GM23338 (cell line): ENCODE results near the gene AHCYL1. TPM values are rescaled to one million over a fixed set of nuclear protein-coding genes. Genes with fewer than 3 reads are reported as not detected.

ENCODE experiments used
- ATAC-seq: fragments of 200-7000 bp; cut with Tn5 transposase; 3 replicates; pipeline ENCODE4 v1.9.1; 2020
- DNase-seq: peaks from one replicate; pipeline ENCODE4 v3.0.0-alpha.2; 2015; ENCODE audit warnings: low spot score
- H2AFZ ChIP-seq: fragments of 200-600 bp; sonication (generic); 2 replicates; pipeline ENCODE4 v1.8.0; 2016; ENCODE audit warnings: antibody characterized with exemption, mild to moderate bottlenecking, moderate library complexity
- H3F3A ChIP-seq: fragments of 200-600 bp; sonication (generic); replicated peaks from 2 replicates; pipeline ENCODE4 v1.8.0; 2017; ENCODE audit warnings: antibody characterized with exemption, mixed run types, low read depth
- H3K27ac ChIP-seq: fragments of 200-600 bp; sonication (generic); 2 replicates; pipeline ENCODE4 v1.6.1; 2016; ENCODE audit warnings: low read depth
- H3K27me3 ChIP-seq: fragments of 200-600 bp; sonication (generic); 2 replicates; pipeline ENCODE4 v1.8.0; 2016; ENCODE audit warnings: mild to moderate bottlenecking, mixed run types, moderate library complexity; ENCODE audit not compliant: insufficient read depth
- H3K36me3 ChIP-seq: fragments of 200-600 bp; sonication (generic); 2 replicates; pipeline ENCODE4 v1.8.0; 2016; ENCODE audit warnings: mild to moderate bottlenecking; ENCODE audit not compliant: insufficient read depth
- H3K4me1 ChIP-seq: fragments of 200-600 bp; sonication (generic); 2 replicates; pipeline ENCODE4 v1.8.0; 2016; ENCODE audit warnings: mild to moderate bottlenecking, moderate library complexity; ENCODE audit not compliant: insufficient read depth
- H3K4me2 ChIP-seq: fragments of 200-600 bp; sonication (generic); 2 replicates; pipeline ENCODE4 v1.7.1; 2017; ENCODE audit warnings: mixed run types
- H3K4me3 ChIP-seq: fragments of 200-600 bp; sonication (generic); 2 replicates; pipeline ENCODE4 v1.6.1; 2016; ENCODE audit warnings: mixed run types
- H3K79me2 ChIP-seq: fragments of 200-600 bp; sonication (generic); replicated peaks from 2 replicates; pipeline ENCODE4 v1.8.0; 2017; ENCODE audit warnings: mild to moderate bottlenecking; ENCODE audit not compliant: insufficient read depth
- H3K9me2 ChIP-seq: fragments of 200-600 bp; sonication (generic); 2 replicates; pipeline ENCODE4 v1.8.0; 2017; ENCODE audit not compliant: insufficient read depth
- H4K20me1 ChIP-seq: fragments of 200-600 bp; sonication (generic); replicated peaks from 2 replicates; pipeline ENCODE4 v1.8.0; 2017; ENCODE audit warnings: mild to moderate bottlenecking; ENCODE audit not compliant: insufficient read depth
- H3K27ac Mint-ChIP-seq: 2 replicates; pipeline ENCODE4 v1.8.0; 2020; ENCODE audit warnings: inconsistent platforms, mild to moderate bottlenecking, moderate library complexity, mixed read lengths
- H3K27me3 Mint-ChIP-seq: 3 replicates; pipeline ENCODE4 v1.8.0; 2022; ENCODE audit warnings: low read depth, mild to moderate bottlenecking, moderate library complexity, mixed read lengths, inconsistent platforms; ENCODE audit not compliant: insufficient read depth, poor library complexity
- H3K36me3 Mint-ChIP-seq: 3 replicates; pipeline ENCODE4 v1.8.0; 2021; ENCODE audit warnings: low read depth, mild to moderate bottlenecking, inconsistent platforms, moderate library complexity, mixed read lengths
- H3K4me1 Mint-ChIP-seq: 3 replicates; pipeline ENCODE4 v1.8.0; 2020; ENCODE audit warnings: mild to moderate bottlenecking, inconsistent platforms, mixed read lengths
- H3K4me3 Mint-ChIP-seq: 3 replicates; pipeline ENCODE4 v1.8.0; 2021; ENCODE audit warnings: moderate library complexity, mild to moderate bottlenecking, inconsistent platforms, mixed read lengths
- H3K9me3 Mint-ChIP-seq: 3 replicates; pipeline ENCODE4 v1.8.0; 2020; ENCODE audit warnings: moderate library complexity, mild to moderate bottlenecking, inconsistent platforms, mixed read lengths
- CREB1 ChIP-seq: fragments of 250-450 bp; sonication (Bioruptor Pico); IDR thresholded peaks from 2 replicates; pipeline ENCODE4 v1.5.0; 2020; ENCODE audit warnings: low read depth, mild to moderate bottlenecking, moderate library complexity
- CTCF ChIP-seq, 2 experiments: fragments of 200-600 bp in 1 of 2; sonication (generic) in 1 of 2; conservative IDR thresholded peaks; 2 replicates each; pipeline versions ENCODE4 v1.5.1 to v1.6.1; 2016 to 2017; ENCODE audit warnings: antibody characterized with exemption in 2 of 2, low read depth in 2 of 2, mild to moderate bottlenecking in 2 of 2, moderate library complexity in 1 of 2
- ETS1 ChIP-seq: IDR thresholded peaks from 2 replicates; pipeline ENCODE4 v1.6.1; 2016; ENCODE audit warnings: antibody characterized with exemption
- EZH2 ChIP-seq: fragments of 200-600 bp; sonication (generic); IDR thresholded peaks from one replicate; pipeline ENCODE4 v1.8.0; 2017; ENCODE audit warnings: antibody characterized with exemption, mild to moderate bottlenecking, low read depth; ENCODE audit not compliant: unreplicated experiment
- JUNB ChIP-seq: IDR thresholded peaks from one replicate; pipeline ENCODE4 v1.6.1; 2016; ENCODE audit warnings: antibody characterized with exemption; ENCODE audit not compliant: unreplicated experiment
- NANOG ChIP-seq: IDR thresholded peaks from 2 replicates; pipeline ENCODE4 v1.6.1; 2016; ENCODE audit warnings: antibody characterized with exemption, borderline replicate concordance
- POLR2AphosphoS5 ChIP-seq: IDR thresholded peaks from 2 replicates; pipeline ENCODE4 v1.6.1; 2016; ENCODE audit warnings: antibody characterized with exemption, low read depth
- REST ChIP-seq: IDR thresholded peaks from one replicate; pipeline ENCODE4 v1.6.1; 2018; ENCODE audit warnings: antibody characterized with exemption; ENCODE audit not compliant: unreplicated experiment
- STAT1 ChIP-seq: IDR thresholded peaks from one replicate; pipeline ENCODE4 v1.6.1; 2016; ENCODE audit warnings: antibody characterized with exemption; ENCODE audit not compliant: unreplicated experiment
- ZNF114 ChIP-seq: fragments of 250-450 bp; sonication (Bioruptor Pico); IDR thresholded peaks from 2 replicates; pipeline ENCODE4 v1.5.0; 2020; ENCODE audit warnings: mild to moderate bottlenecking, moderate library complexity
- ZNF462 ChIP-seq: fragments of 250-450 bp; sonication (Bioruptor Pico); IDR thresholded peaks from 2 replicates; pipeline ENCODE4 v1.5.0; 2020; ENCODE audit warnings: mild to moderate bottlenecking, moderate library complexity
- long read RNA-seq: library from polyadenylated mRNA; unstranded; transcript quantifications from one replicate; pipeline ENCODE4 v2.0.0, GENCODE V29; 2020; ENCODE audit not compliant: unreplicated experiment
- polyA plus RNA-seq: library from polyadenylated mRNA; unstranded; fragments of >200 nt; fragmentation: Nextera tagmentation; extraction: Ambion mirVana; gene quantifications from 2 replicates; pipeline ENCODE4 v1.2.1, GENCODE V29; 2016
- total RNA-seq: library from RNA; depleted of rRNA; stranded (reverse); fragments of >200 nt; shearing (Covaris generic); gene quantifications from 2 replicates; pipeline ENCODE4 v1.2.3, GENCODE V29; 2014; rRNA removed

AHCYL1 gene
- total RNA-seq, result 60.4 and 63.3 TPM in 2 replicates
- 65.3 and 70.0 TPM in 2 replicates for polyA plus RNA-seq
- long read RNA-seq, full-length matches to known transcripts, result 2 of 12 reads
- long read RNA-seq, partial matches to known transcripts, result 6 of 12 reads
- long read RNA-seq, other reads (novel, unspliced or antisense), result 4 of 12 reads

- H3K36me3 Mint-ChIP-seq, result no peaks in the 10 kb centered on the region
- TF ChIP-seq ZNF462 (CRISPR knock-in tag) (no peak), STAT1 (no peak), NANOG (no peak), EZH2 (no peak), REST (no peak), CREB1 (CRISPR knock-in tag) (peak; percentile 99), JUNB (no peak), ETS1 (peak; percentile 85), ZNF114 (no peak), POLR2AphosphoS5 (peak; percentile 96), CTCF (conservative IDR thresholded peaks at IDR 0.05; ENCODE audit: low read depth in 2 of 2) (peak; percentile 81 to 99)
- H3K79me2 ChIP-seq, result peaks cover 45% of the 10 kb centered on the region
- peak within 1 kb of the TSS; percentile 95 for H3K27ac Mint-ChIP-seq
- peak; percentile 86 for ATAC-seq
- H3K4me2 ChIP-seq, result peak within 1 kb of the TSS; percentile 90
- H3K4me3 ChIP-seq, result peak within 1 kb of the TSS; percentile 85
- peaks cover 3% of the 10 kb centered on the region; the same call in 1 of the 2 replicates for H3K27me3 ChIP-seq
- no peak within 1 kb of the TSS for H3K27ac ChIP-seq
- H3K9me2 ChIP-seq, result no peaks in the 10 kb centered on the region
- H3K9me3 Mint-ChIP-seq, result no peaks in the 10 kb centered on the region
- H3K4me1 ChIP-seq, result peaks cover 27% of the 10 kb centered on the region
- peaks cover 42% of the 10 kb centered on the region for H3K4me1 Mint-ChIP-seq
- peaks cover 36% of the 10 kb centered on the region for H4K20me1 ChIP-seq
- H3K4me3 Mint-ChIP-seq, result peak within 1 kb of the TSS; percentile 94
- peak within 1 kb of the TSS; percentile 85 for H2AFZ ChIP-seq
- peak; percentile 99 for DNase-seq
- no peaks in the 10 kb centered on the region for H3K36me3 ChIP-seq
- no peaks in the 10 kb centered on the region for H3F3A ChIP-seq
- peaks cover 13% of the 10 kb centered on the region for H3K27me3 Mint-ChIP-seq
These were observed at the start of gene AHCYL1 for GRCh38 chr1:109984456-109985246. TSS of gene AHCYL1 (plus strand) at chr1:109984765. CDS start at chr1:109985053, 288 bp downstream.
